Tibial artery (tissue), 4 donors: ENCODE measurements around the gene VAC14.

ENCODE experiments used
- DNase-seq, 2 donors: peaks; one replicate each; pipeline ENCODE4 v3.0.0-alpha.2; 2019
- H3K27ac ChIP-seq, 2 donors: fragments of 200-600 bp; sonication (generic) in 1 of 2; 1 replicate in 1 of 2; 2 replicates in 1 of 2; pipeline ENCODE4 v1.5.1; 2018 to 2019; ENCODE audit warnings: mild to moderate bottlenecking in 1 of 2
- H3K27me3 ChIP-seq, 2 donors: fragments of 200-600 bp; sonication (generic) in 1 of 2; one replicate each; pipeline versions ENCODE4 v1.5.1 to v1.6.0; 2016 to 2019
- H3K36me3 ChIP-seq, 3 donors: fragments of 200-600 bp; sonication (generic) in 2 of 3; one replicate each; pipeline ENCODE4 v1.5.1; 2016 to 2019; ENCODE audit warnings: mild to moderate bottlenecking in 2 of 3
- H3K4me1 ChIP-seq, 4 donors: fragments of 200-600 bp; sonication (generic) in 2 of 4; 1 replicate in 3 of 4; 2 replicates in 1 of 4; pipeline ENCODE4 v1.5.1; 2016 to 2019
- H3K4me3 ChIP-seq, 2 donors: fragments of 200-600 bp; sonication (generic) in 1 of 2; 1 replicate in 1 of 2; 2 replicates in 1 of 2; pipeline ENCODE4 v1.5.1; 2018 to 2019; ENCODE audit warnings: mild to moderate bottlenecking in 2 of 2
- H3K9me3 ChIP-seq, 3 donors: fragments of 200-600 bp; sonication (generic) in 1 of 3; one replicate each; pipeline ENCODE4 v1.5.1; 2016 to 2019
- CTCF ChIP-seq, 2 experiments: fragments of 200-600 bp in 1 of 2; fragments of 450-650 bp in 1 of 2; IDR thresholded peaks; one replicate each; pipeline ENCODE4 v1.5.1; 2017 to 2019; ENCODE audit warnings: antibody characterized with exemption in 2 of 2, mild to moderate bottlenecking in 1 of 2, moderate library complexity in 1 of 2
- intact Hi-C: fragments of 100-400 bp; cut with DNase I; formaldehyde crosslinking; loops from one replicate; pipeline ENCODE4 v1.15.0; 2023; ENCODE audit warnings: low total_unique reads

VAC14 gene

GRCh38 chr16:70682239-70683145, 118.5 kb downstream of the VAC14 start:
- H3K27ac ChIP-seq = peak overlapping the region; percentile 91 to 99
- no peaks in the 10 kb centered on the region for H3K27me3 ChIP-seq
- intact Hi-C loops = loop anchor here (5.0 kb wide), 2 partner anchors 55 to 75 kb away; no protein-coding TSS in a partner anchor
- peaks cover 21 to 46% (median 23%) of the 10 kb centered on the region in 3 donors for H3K36me3 ChIP-seq
- H3K4me1 ChIP-seq = peaks cover 5 to 72% (median 62%) of the 10 kb centered on the region in 4 donors
- no peaks in the 10 kb centered on the region for H3K9me3 ChIP-seq
- no peak for TF ChIP-seq CTCF (IDR thresholded peaks at IDR 0.05)
- peak overlapping the region; percentile 74 to 75 for H3K4me3 ChIP-seq
- DNase-seq = no peak

- Histone ChIP-seq H3K4me1 (peaks cover 5 to 63% (median 53%) of the 10 kb centered on the region in 4 donors), H3K4me3 (peak overlapping the region; percentile 2 to 10), H3K36me3 (peaks cover 28 to 54% (median 32%) of the 10 kb centered on the region in 3 donors), H3K9me3 (no peaks in the 10 kb centered on the region), H3K27me3 (no peaks in the 10 kb centered on the region), H3K27ac (peak overlapping the region; percentile 91 to 99)
- DNase-seq = no peak
- intact Hi-C loops = loop anchor here (2.0 to 5.0 kb wide), 3 partner anchors 56 to 89 kb away; no protein-coding TSS in a partner anchor
- no peak for TF ChIP-seq CTCF (IDR thresholded peaks at IDR 0.05)
Observed at GRCh38 chr16:70681382-70682238, 119.3 kb downstream of the VAC14 start.

GRCh38 chr16:70680495-70681381, 120.2 kb downstream of the VAC14 start:
- Histone ChIP-seq H3K4me1 (peaks cover 5 to 57% (median 49%) of the 10 kb centered on the region in 4 donors), H3K9me3 (no peaks in the 10 kb centered on the region), H3K4me3 (peak overlapping the region in 1 of 2 donors; percentile 2), H3K36me3 (peaks cover 36 to 63% (median 40%) of the 10 kb centered on the region in 3 donors), H3K27ac (peak overlapping the region; percentile 91 to 99), H3K27me3 (no peaks in the 10 kb centered on the region)
- intact Hi-C loops = loop anchor here (2.0 to 5.0 kb wide), 3 partner anchors 57 to 90 kb away; no protein-coding TSS in a partner anchor
- no peak for TF ChIP-seq CTCF (IDR thresholded peaks at IDR 0.05)
- DNase-seq = no peak

- Histone ChIP-seq H3K9me3 (no peaks in the 10 kb centered on the region), H3K36me3 (peaks cover 45 to 72% (median 49%) of the 10 kb centered on the region in 3 donors), H3K27me3 (no peaks in the 10 kb centered on the region), H3K4me1 (peaks cover 5 to 57% (median 47%) of the 10 kb centered on the region in 4 donors), H3K27ac (peak overlapping the region; percentile 91 to 99), H3K4me3 (no peak overlapping the region)
- no peak for DNase-seq
- peak; percentile 48 to 75 for TF ChIP-seq CTCF (IDR thresholded peaks at IDR 0.05)
- intact Hi-C loops = loop anchor here (2.0 to 5.0 kb wide), 3 partner anchors 57 to 91 kb away; no protein-coding TSS in a partner anchor
Observed at GRCh38 chr16:70679671-70680494, 121.1 kb downstream of the VAC14 start.
